ENCODE measurements around the gene NRM. TPM values are rescaled to one million over a fixed set of nuclear protein-coding genes. Genes with fewer than 3 reads are reported as not detected.
"Not testable (repeated sequence)": the region's sequence is repeated elsewhere in the genome, so short reads cannot be mapped to it uniquely, and the experiment has no call there.

NRM gene
- total RNA-seq, 1 experiment from 2014 or later = 13.6 TPM

DNA sequence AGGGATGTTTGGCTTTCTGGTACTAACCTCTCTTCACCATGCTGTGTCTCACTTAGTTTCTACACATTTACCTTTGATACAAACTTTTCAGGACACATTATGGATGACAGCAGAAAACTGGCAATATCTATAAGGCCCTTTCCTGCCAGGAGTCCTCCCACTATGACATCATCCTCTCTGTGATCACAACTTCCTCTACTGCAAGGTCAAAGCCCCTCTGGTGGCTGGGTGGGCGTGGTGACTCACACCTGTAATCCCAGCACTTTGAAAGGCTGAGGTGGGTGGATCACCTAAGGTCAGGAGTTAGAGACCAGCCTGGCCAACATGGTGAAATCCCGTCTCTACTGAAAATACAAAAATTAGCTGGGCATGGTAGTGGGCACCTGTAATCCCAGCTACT, 24.5 kb downstream of the NRM start:
- intact Hi-C loops (cut with micrococcal nuclease); H3K27me3 ChIP-seq (ENCODE audit: insufficient read depth, low read length); H3K79me2 ChIP-seq (ENCODE audit: insufficient read depth, low read length); H3K9ac ChIP-seq (ENCODE audit: low read length); RAD21 ChIA-PET (ENCODE audit: low non-redundant PET in 1 of 2, low total read pairs in 2 of 2, uncharacterized antibody in 2 of 2, unreplicated experiment in 2 of 2); H2AFZ ChIP-seq (ENCODE audit: low read depth, low read length, poor library complexity, severe bottlenecking); CTCF ChIA-PET; H3K27ac ChIP-seq (ENCODE audit: low read depth, low read length); DNase-seq (ENCODE audit: low read depth, low spot score); H3K9me3 ChIP-seq (ENCODE audit: control insufficient read depth in 1 of 2, insufficient read depth in 1 of 2, low read depth in 1 of 2, low read length in 2 of 2); H4K20me1 ChIP-seq (ENCODE audit: insufficient read depth); BruUV-seq (replicated peaks); H3K9me2 ChIP-seq (ENCODE audit: insufficient read depth); H3K4me3 ChIP-seq (replicated peaks in 1 of 2; ENCODE audit: low read depth in 1 of 2, low read length in 2 of 2): not testable (repeated sequence)
- ATAC-seq = peak; percentile 48; the same call in 1 of the 2 replicates
- H3K4me1 ChIP-seq (ENCODE audit: control insufficient read depth in 1 of 2, insufficient read depth in 2 of 2, low read length in 2 of 2) = peaks cover 7 to 18% of the 10 kb centered on the region in 2 experiments
- peak; percentile 27; the same call in 1 of the 2 replicates for TF ChIP-seq SP1 (IDR thresholded peaks at IDR 0.05; ENCODE audit: low read depth)
- TF ChIP-seq FOSL1 (IDR thresholded peaks at IDR 0.05; ENCODE audit: low read depth) = peak; percentile 38; the same call in 1 of the 2 replicates
- peak; percentile 34 for TF ChIP-seq JUND (IDR thresholded peaks at IDR 0.05)
- TF ChIP-seq EGR1 (IDR thresholded peaks at IDR 0.05; ENCODE audit: low read depth) = peak; percentile 84
- H3K36me3 ChIP-seq (ENCODE audit: control insufficient read depth in 1 of 2, insufficient read depth in 2 of 2, low read length in 2 of 2) = peaks cover 33 to 51% of the 10 kb centered on the region in 2 experiments; a peak in 3 of 4 replicates
- peak overlapping the region; percentile 37 for H3K4me2 ChIP-seq (ENCODE audit: low read length)
- POLR2A ChIA-PET = interaction anchor here (1.7 kb wide), 1 partner anchor 22 kb away, joined by 4 read pairs; no protein-coding TSS in a partner anchor

DNA sequence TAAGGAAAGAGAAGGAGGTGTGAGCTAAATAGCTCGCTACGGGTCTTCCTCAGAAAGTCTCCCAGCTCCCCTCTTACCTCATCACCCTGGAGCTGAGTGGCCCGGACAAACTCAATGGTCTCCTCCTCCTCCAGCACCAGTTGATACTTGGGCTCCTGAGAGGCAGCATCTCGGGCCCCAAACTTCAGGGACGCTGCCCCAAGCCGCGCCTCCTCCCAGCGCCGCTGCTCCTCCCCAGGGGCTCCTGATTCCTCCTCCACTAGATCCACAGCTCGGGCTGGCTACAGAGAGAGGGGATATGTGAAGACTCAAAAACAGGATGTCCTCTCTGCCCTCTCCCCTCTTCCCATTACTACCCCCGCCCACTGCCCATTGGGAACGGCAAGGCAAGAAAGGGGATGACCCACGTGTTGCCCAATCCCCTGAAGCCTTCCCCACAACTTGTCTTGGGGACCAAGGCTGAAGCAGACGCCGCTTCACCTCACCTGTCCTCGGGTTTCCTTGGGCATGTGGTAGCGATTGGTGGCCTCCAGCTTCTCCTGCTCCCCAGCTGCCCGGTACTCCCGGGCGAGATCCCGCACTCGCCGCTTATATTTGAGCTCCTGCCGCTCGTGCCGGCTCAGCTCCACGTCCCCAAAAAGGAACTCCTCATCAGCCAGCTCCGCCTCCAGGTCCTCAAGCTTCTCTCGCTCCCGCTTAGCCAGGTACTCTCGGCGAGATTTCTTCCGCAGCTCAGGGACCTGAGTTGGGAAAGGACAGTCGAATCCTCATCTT, 25.6 kb downstream of the NRM start:
- ChIA-PET POLR2A (interaction anchor here (1.7 kb wide), 1 partner anchor 23 kb away, joined by 4 read pairs; no protein-coding TSS in a partner anchor), RAD21 (ENCODE audit: low non-redundant PET in 1 of 2, low total read pairs in 2 of 2, uncharacterized antibody in 2 of 2, unreplicated experiment in 2 of 2) (no interaction called here), CTCF (no interaction called here)
- H3K79me2 ChIP-seq (ENCODE audit: insufficient read depth, low read length) = peaks cover under 1% of the 10 kb centered on the region; the same call in 1 of the 2 replicates
- no TSS peak for BruUV-seq (replicated peaks)
- H3K27me3 ChIP-seq (ENCODE audit: insufficient read depth, low read length) = no peaks in the 10 kb centered on the region
- intact Hi-C loops (cut with micrococcal nuclease) = no loop called here
- H3K4me2 ChIP-seq (ENCODE audit: low read length) = no peak overlapping the region
- H2AFZ ChIP-seq (ENCODE audit: low read depth, low read length, poor library complexity, severe bottlenecking) = no peak overlapping the region
- no peak for DNase-seq (ENCODE audit: low read depth, low spot score)
- H3K4me1 ChIP-seq (ENCODE audit: control insufficient read depth in 1 of 2, insufficient read depth in 2 of 2, low read length in 2 of 2) = peaks cover 7 to 14% of the 10 kb centered on the region in 2 experiments
- no peaks in the 10 kb centered on the region for H3K9me3 ChIP-seq (ENCODE audit: control insufficient read depth in 1 of 2, insufficient read depth in 1 of 2, low read depth in 1 of 2, low read length in 2 of 2)
- no peaks in the 10 kb centered on the region for H4K20me1 ChIP-seq (ENCODE audit: insufficient read depth)
- no peak overlapping the region for H3K27ac ChIP-seq (ENCODE audit: low read depth, low read length)
- no peak for ATAC-seq
- no peak overlapping the region for H3K4me3 ChIP-seq (replicated peaks in 1 of 2; ENCODE audit: low read depth in 1 of 2, low read length in 2 of 2)
- peaks cover 33 to 51% of the 10 kb centered on the region in 2 experiments; a peak in 3 of 4 replicates for H3K36me3 ChIP-seq (ENCODE audit: control insufficient read depth in 1 of 2, insufficient read depth in 2 of 2, low read length in 2 of 2)
- H3K9me2 ChIP-seq (ENCODE audit: insufficient read depth) = no peaks in the 10 kb centered on the region
- H3K9ac ChIP-seq (ENCODE audit: low read length) = no peak overlapping the region
- no peak for TF ChIP-seq FOSL1 (IDR thresholded peaks at IDR 0.05; ENCODE audit: low read depth)
- no peak for TF ChIP-seq YY1 (IDR thresholded peaks at IDR 0.05; ENCODE audit: extremely low read depth, insufficient replicate concordance, low read depth, low read length)
- TF ChIP-seq, protein P1, sequence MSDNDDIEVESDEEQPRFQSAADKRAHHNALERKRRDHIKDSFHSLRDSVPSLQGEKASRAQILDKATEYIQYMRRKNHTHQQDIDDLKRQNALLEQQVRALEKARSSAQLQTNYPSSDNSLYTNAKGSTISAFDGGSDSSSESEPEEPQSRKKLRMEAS (IDR thresholded peaks at IDR 0.05) = no peak
- no peak for TF ChIP-seq JUND (IDR thresholded peaks at IDR 0.05)
- TF ChIP-seq, protein P2, sequence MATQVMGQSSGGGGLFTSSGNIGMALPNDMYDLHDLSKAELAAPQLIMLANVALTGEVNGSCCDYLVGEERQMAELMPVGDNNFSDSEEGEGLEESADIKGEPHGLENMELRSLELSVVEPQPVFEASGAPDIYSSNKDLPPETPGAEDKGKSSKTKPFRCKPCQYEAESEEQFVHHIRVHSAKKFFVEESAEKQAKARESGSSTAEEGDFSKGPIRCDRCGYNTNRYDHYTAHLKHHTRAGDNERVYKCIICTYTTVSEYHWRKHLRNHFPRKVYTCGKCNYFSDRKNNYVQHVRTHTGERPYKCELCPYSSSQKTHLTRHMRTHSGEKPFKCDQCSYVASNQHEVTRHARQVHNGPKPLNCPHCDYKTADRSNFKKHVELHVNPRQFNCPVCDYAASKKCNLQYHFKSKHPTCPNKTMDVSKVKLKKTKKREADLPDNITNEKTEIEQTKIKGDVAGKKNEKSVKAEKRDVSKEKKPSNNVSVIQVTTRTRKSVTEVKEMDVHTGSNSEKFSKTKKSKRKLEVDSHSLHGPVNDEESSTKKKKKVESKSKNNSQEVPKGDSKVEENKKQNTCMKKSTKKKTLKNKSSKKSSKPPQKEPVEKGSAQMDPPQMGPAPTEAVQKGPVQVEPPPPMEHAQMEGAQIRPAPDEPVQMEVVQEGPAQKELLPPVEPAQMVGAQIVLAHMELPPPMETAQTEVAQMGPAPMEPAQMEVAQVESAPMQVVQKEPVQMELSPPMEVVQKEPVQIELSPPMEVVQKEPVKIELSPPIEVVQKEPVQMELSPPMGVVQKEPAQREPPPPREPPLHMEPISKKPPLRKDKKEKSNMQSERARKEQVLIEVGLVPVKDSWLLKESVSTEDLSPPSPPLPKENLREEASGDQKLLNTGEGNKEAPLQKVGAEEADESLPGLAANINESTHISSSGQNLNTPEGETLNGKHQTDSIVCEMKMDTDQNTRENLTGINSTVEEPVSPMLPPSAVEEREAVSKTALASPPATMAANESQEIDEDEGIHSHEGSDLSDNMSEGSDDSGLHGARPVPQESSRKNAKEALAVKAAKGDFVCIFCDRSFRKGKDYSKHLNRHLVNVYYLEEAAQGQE (IDR thresholded peaks at IDR 0.05; ENCODE audit: low read depth) = no peak
- no peak for TF ChIP-seq RAD21 (IDR thresholded peaks at IDR 0.05; ENCODE audit: low read depth)
- TF ChIP-seq SIN3A (IDR thresholded peaks at IDR 0.05; ENCODE audit: low read depth) = no peak
- TF ChIP-seq EGR1 (IDR thresholded peaks at IDR 0.05; ENCODE audit: low read depth) = no peak
- TF ChIP-seq POLR2AphosphoS5 (IDR thresholded peaks at IDR 0.05; ENCODE audit: low read depth, low read length) = no peak
- TF ChIP-seq, protein P3, sequence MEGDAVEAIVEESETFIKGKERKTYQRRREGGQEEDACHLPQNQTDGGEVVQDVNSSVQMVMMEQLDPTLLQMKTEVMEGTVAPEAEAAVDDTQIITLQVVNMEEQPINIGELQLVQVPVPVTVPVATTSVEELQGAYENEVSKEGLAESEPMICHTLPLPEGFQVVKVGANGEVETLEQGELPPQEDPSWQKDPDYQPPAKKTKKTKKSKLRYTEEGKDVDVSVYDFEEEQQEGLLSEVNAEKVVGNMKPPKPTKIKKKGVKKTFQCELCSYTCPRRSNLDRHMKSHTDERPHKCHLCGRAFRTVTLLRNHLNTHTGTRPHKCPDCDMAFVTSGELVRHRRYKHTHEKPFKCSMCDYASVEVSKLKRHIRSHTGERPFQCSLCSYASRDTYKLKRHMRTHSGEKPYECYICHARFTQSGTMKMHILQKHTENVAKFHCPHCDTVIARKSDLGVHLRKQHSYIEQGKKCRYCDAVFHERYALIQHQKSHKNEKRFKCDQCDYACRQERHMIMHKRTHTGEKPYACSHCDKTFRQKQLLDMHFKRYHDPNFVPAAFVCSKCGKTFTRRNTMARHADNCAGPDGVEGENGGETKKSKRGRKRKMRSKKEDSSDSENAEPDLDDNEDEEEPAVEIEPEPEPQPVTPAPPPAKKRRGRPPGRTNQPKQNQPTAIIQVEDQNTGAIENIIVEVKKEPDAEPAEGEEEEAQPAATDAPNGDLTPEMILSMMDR (IDR thresholded peaks at IDR 0.05 in 2 of 3, conservative IDR thresholded peaks at IDR 0.05 in 1 of 3; ENCODE audit: borderline replicate concordance in 1 of 3, insufficient read depth in 1 of 3, low read depth in 2 of 3, low read length in 2 of 3) = no peak
- no peak for TF ChIP-seq POLR2A (IDR thresholded peaks at IDR 0.05; ENCODE audit: borderline replicate concordance, extremely low read depth, insufficient read depth, insufficient read length)
- no peak for TF ChIP-seq SP1 (IDR thresholded peaks at IDR 0.05; ENCODE audit: low read depth)
- no peak for TF ChIP-seq CEBPB (IDR thresholded peaks at IDR 0.05; ENCODE audit: low read depth)
- no peak for TF ChIP-seq ELF1 (IDR thresholded peaks at IDR 0.05; ENCODE audit: borderline replicate concordance, low read depth)
